ENCODE results near the gene PIK3C3.
"Not testable (repeated sequence)": the region's sequence is repeated elsewhere in the genome, so short reads cannot be mapped to it uniquely, and the experiment has no call there.

PIK3C3 gene

GRCh38 chr18:42041793-42042192 lies 86.8 kb downstream of the PIK3C3 start:
- no peak overlapping the region for H3K4me2 ChIP-seq
- H3K27ac ChIP-seq = no peak overlapping the region
- no peak for TF ChIP-seq Cebpa-rat (IDR thresholded peaks at IDR 0.05)
- no peaks in the 10 kb centered on the region for H3K4me1 ChIP-seq
- no peak overlapping the region for H3K9ac ChIP-seq
- peaks cover 0 to 8% (median 0%) of the 10 kb centered on the region in 11 experiments; a peak in 2 of 22 replicates for H4K20me1 ChIP-seq
- H3K9me3 ChIP-seq (replicated peaks in 1 of 11) = no peaks in the 10 kb centered on the region
- H3K27me3 ChIP-seq = no peaks in the 10 kb centered on the region
- H3K36me3 ChIP-seq = peaks cover 67 to 98% (median 86%) of the 10 kb centered on the region in 11 experiments
- no peak overlapping the region for H3K4me3 ChIP-seq

- H3K9me3 ChIP-seq (replicated peaks in 1 of 11) = no peaks in the 10 kb centered on the region
- H4K20me1 ChIP-seq = peaks cover 0 to 14% (median 0%) of the 10 kb centered on the region in 11 experiments; a peak in 2 of 22 replicates
- H3K36me3 ChIP-seq = peaks cover 59 to 97% (median 83%) of the 10 kb centered on the region in 11 experiments
- peaks cover 0 to 21% (median 13%) of the 10 kb centered on the region in 10 experiments; a peak in 14 of 20 replicates for H3K4me1 ChIP-seq
- no peak overlapping the region for H3K4me2 ChIP-seq
- no peak overlapping the region for H3K27ac ChIP-seq
- no peak for TF ChIP-seq Cebpa-rat (IDR thresholded peaks at IDR 0.05)
- no peak overlapping the region for H3K4me3 ChIP-seq
- no peaks in the 10 kb centered on the region for H3K27me3 ChIP-seq
- H3K9ac ChIP-seq = no peak overlapping the region
Measured at GRCh38 chr18:42045346-42045745, 90.3 kb downstream of the PIK3C3 start.

- peaks cover 0 to 21% (median 13%) of the 10 kb centered on the region in 10 experiments; a peak in 14 of 20 replicates for H3K4me1 ChIP-seq
- no peak overlapping the region for H3K4me3 ChIP-seq
- H3K36me3 ChIP-seq = peaks cover 46 to 91% (median 69%) of the 10 kb centered on the region in 11 experiments
- peak overlapping the region in 5 of 11 experiments; percentile 21 to 69 (median 48); a peak in 7 of 22 replicates for H3K27ac ChIP-seq
- H3K27me3 ChIP-seq = no peaks in the 10 kb centered on the region
- H4K20me1 ChIP-seq = peaks cover 0 to 8% (median 0%) of the 10 kb centered on the region in 11 experiments; a peak in 1 of 22 replicates
- peak overlapping the region in 7 of 11 experiments; percentile 37 to 76 (median 66); a peak in 13 of 22 replicates for H3K4me2 ChIP-seq
- H3K9ac ChIP-seq = no peak overlapping the region
- no peaks in the 10 kb centered on the region for H3K9me3 ChIP-seq (replicated peaks in 1 of 11)
- no peak for TF ChIP-seq Cebpa-rat (IDR thresholded peaks at IDR 0.05)
Measured at GRCh38 chr18:42047721-42048120, 92.7 kb downstream of the PIK3C3 start.

- Histone ChIP-seq H3K9ac (no peak overlapping the region), H3K4me3 (no peak overlapping the region), H3K27ac (peak overlapping the region in 5 of 11 experiments; percentile 21 to 69 (median 48); a peak in 7 of 22 replicates), H3K27me3 (no peaks in the 10 kb centered on the region), H4K20me1 (peaks cover 0 to 12% (median 0%) of the 10 kb centered on the region in 11 experiments; a peak in 1 of 22 replicates), H3K4me2 (peak overlapping the region in 7 of 11 experiments; percentile 37 to 76 (median 66); a peak in 13 of 22 replicates), H3K36me3 (peaks cover 42 to 86% (median 65%) of the 10 kb centered on the region in 11 experiments), H3K4me1 (peaks cover 0 to 21% (median 13%) of the 10 kb centered on the region in 10 experiments; a peak in 14 of 20 replicates), H3K9me3 (replicated peaks in 1 of 11) (no peaks in the 10 kb centered on the region)
- TF ChIP-seq Cebpa-rat (IDR thresholded peaks at IDR 0.05) = peak in 7 of 11 experiments; percentile 45 to 87 (median 68); a peak in 12 of 22 replicates
Measured at GRCh38 chr18:42048158-42048557, 93.1 kb downstream of the PIK3C3 start.

- H3K27ac ChIP-seq; H3K9ac ChIP-seq; H3K4me2 ChIP-seq; H3K4me3 ChIP-seq; H3K27me3 ChIP-seq; H3K9me3 ChIP-seq (replicated peaks in 1 of 11): not testable (repeated sequence)
- H3K36me3 ChIP-seq = peaks cover 34 to 78% (median 56%) of the 10 kb centered on the region in 11 experiments
- peaks cover 0 to 21% (median 13%) of the 10 kb centered on the region in 10 experiments; a peak in 14 of 20 replicates for H3K4me1 ChIP-seq
- H4K20me1 ChIP-seq = peaks cover 0 to 12% (median 0%) of the 10 kb centered on the region in 11 experiments; a peak in 1 of 22 replicates
Measured at GRCh38 chr18:42049536-42049935, 94.5 kb downstream of the PIK3C3 start.

GRCh38 chr18:42051411-42051810 lies 96.4 kb downstream of the PIK3C3 start:
- TF ChIP-seq Cebpa-rat (IDR thresholded peaks at IDR 0.05) = no peak

GRCh38 chr18:42052122-42052708 lies 97.2 kb downstream of the PIK3C3 start:
- no peak overlapping the region for H3K9ac ChIP-seq
- TF ChIP-seq Cebpa-rat (IDR thresholded peaks at IDR 0.05) = no peak
- H3K36me3 ChIP-seq = peaks cover 28 to 73% (median 42%) of the 10 kb centered on the region in 11 experiments
- peaks cover 0 to 18% (median 12%) of the 10 kb centered on the region in 10 experiments; a peak in 14 of 20 replicates for H3K4me1 ChIP-seq
- H3K9me3 ChIP-seq (replicated peaks in 1 of 11) = no peaks in the 10 kb centered on the region
- H3K4me3 ChIP-seq = no peak overlapping the region
- H3K27me3 ChIP-seq = no peaks in the 10 kb centered on the region
- H3K4me2 ChIP-seq = no peak overlapping the region
- H3K27ac ChIP-seq = no peak overlapping the region
- H4K20me1 ChIP-seq = peaks cover 0 to 12% (median 0%) of the 10 kb centered on the region in 11 experiments; a peak in 1 of 22 replicates

More at GRCh38 chr18:42051411-42051810, 96.4 kb downstream of the PIK3C3 start:
- Histone ChIP-seq H3K27me3 (no peaks in the 10 kb centered on the region), H3K4me1 (peaks cover 0 to 21% (median 13%) of the 10 kb centered on the region in 10 experiments; a peak in 14 of 20 replicates), H3K9me3 (replicated peaks in 1 of 11) (no peaks in the 10 kb centered on the region), H3K27ac (no peak overlapping the region), H4K20me1 (peaks cover 0 to 12% (median 0%) of the 10 kb centered on the region in 11 experiments; a peak in 1 of 22 replicates), H3K4me3 (no peak overlapping the region), H3K4me2 (no peak overlapping the region), H3K36me3 (peaks cover 29 to 76% (median 48%) of the 10 kb centered on the region in 11 experiments), H3K9ac (no peak overlapping the region)

GRCh38 chr18:42053188-42053781 lies 98.3 kb downstream of the PIK3C3 start:
- Histone ChIP-seq H3K4me1 (peaks cover 0 to 7% (median 2%) of the 10 kb centered on the region in 10 experiments; a peak in 13 of 20 replicates), H3K27me3 (no peaks in the 10 kb centered on the region), H3K4me3 (no peak overlapping the region), H3K9ac (no peak overlapping the region), H3K9me3 (replicated peaks in 1 of 11) (no peaks in the 10 kb centered on the region), H3K27ac (no peak overlapping the region), H4K20me1 (peaks cover 0 to 5% (median 0%) of the 10 kb centered on the region in 11 experiments; a peak in 1 of 22 replicates), H3K4me2 (no peak overlapping the region), H3K36me3 (peaks cover 18 to 73% (median 43%) of the 10 kb centered on the region in 11 experiments)
- no peak for TF ChIP-seq Cebpa-rat (IDR thresholded peaks at IDR 0.05)

- Histone ChIP-seq H3K4me1 (peaks cover 0 to 16% (median 3%) of the 10 kb centered on the region in 10 experiments; a peak in 10 of 20 replicates), H4K20me1 (no peaks in the 10 kb centered on the region), H3K27ac (no peak overlapping the region), H3K36me3 (peaks cover 27 to 69% (median 49%) of the 10 kb centered on the region in 11 experiments), H3K4me3 (no peak overlapping the region), H3K9ac (no peak overlapping the region), H3K9me3 (replicated peaks in 1 of 11) (no peaks in the 10 kb centered on the region), H3K27me3 (no peaks in the 10 kb centered on the region), H3K4me2 (peak overlapping the region in 2 of 11 experiments; percentile 1 to 21; a peak in 2 of 22 replicates)
- no peak for TF ChIP-seq Cebpa-rat (IDR thresholded peaks at IDR 0.05)
Measured at GRCh38 chr18:42064109-42064508, 109.1 kb downstream of the PIK3C3 start.

Measured in BLaER1 treated with 17β-estradiol and CSF1 and Interleukin-3, amounts not matched to agents 10 nM and 100 nM (cell line).